ENCODE results near the gene CCN2. TPM values are rescaled to one million over a fixed set of nuclear protein-coding genes. Genes with fewer than 3 reads are reported as not detected.

Gene CCN2
- total and polyA plus RNA-seq, 2 donors (not counting 1 experiment from before 2014, with no cell fraction given), result 0.81 to 1.3 TPM

GRCh38 chr6:131967948-131968347, 16.8 kb upstream of the CCN2 start:
- POLR2A ChIA-PET, result no interaction called here

GRCh38 chr6:131966443-131966842, 15.3 kb upstream of the CCN2 start:
- Mint-ChIP-seq H3K9me3 (ENCODE audit: insufficient read depth) (no peaks in the 10 kb centered on the region), H3K4me3 (no peak overlapping the region), H3K27me3 (no peaks in the 10 kb centered on the region), H3K4me1 (no peaks in the 10 kb centered on the region), H3K27ac (no peak overlapping the region)
- H3K9me3 ChIP-seq (ENCODE audit: control extremely low read depth in 1 of 3, control insufficient read depth in 2 of 3, insufficient read depth in 1 of 3, low read length in 2 of 3), result no peaks in the 10 kb centered on the region
- no peak overlapping the region for H3K4me2 ChIP-seq (replicated peaks; ENCODE audit: low read depth, low read length, poor library complexity, severe bottlenecking)
- no peaks in the 10 kb centered on the region for H3K4me1 ChIP-seq (ENCODE audit: control insufficient read depth in 2 of 2, insufficient read depth in 2 of 2, low read length in 2 of 2)
- ChIA-PET POLR2A (no interaction called here), CTCF (no interaction called here)
- TF ChIP-seq CTCF (IDR thresholded peaks at IDR 0.05) (no peak), EZH2 (IDR thresholded peaks at IDR 0.05; ENCODE audit: borderline replicate concordance, insufficient read depth, low read depth, low read length, poor library complexity, severe bottlenecking) (no peak)
- no peak overlapping the region for H3K4me3 ChIP-seq (ENCODE audit: control extremely low read depth in 1 of 5, extremely low read depth in 1 of 5, insufficient read depth in 1 of 5, low read depth in 2 of 5, low read length in 4 of 5)
- H3K9ac ChIP-seq (ENCODE audit: low read length), result no peak overlapping the region
- H3K79me2 ChIP-seq (ENCODE audit: control insufficient read depth, insufficient read depth, low read length), result no peaks in the 10 kb centered on the region
- H3K27ac ChIP-seq (ENCODE audit: low read length in 2 of 2), result no peak overlapping the region
- DNase-seq, result no peak
- no peak for ATAC-seq (ENCODE audit: low read depth)
- no peak overlapping the region for H2AFZ ChIP-seq (ENCODE audit: insufficient read depth, low read depth, low read length, poor library complexity, severe bottlenecking)
- intact Hi-C loops (cut with micrococcal nuclease), result no loop called here
- 92% methylated on average over 6 of the region's 6 CpGs for WGBS (ENCODE audit: insufficient coverage)
- H3K27me3 ChIP-seq (replicated peaks in 1 of 4; ENCODE audit: control extremely low read depth in 1 of 4, control insufficient read depth in 3 of 4, insufficient read depth in 4 of 4, low read length in 3 of 4), result no peaks in the 10 kb centered on the region
- no peaks in the 10 kb centered on the region for H4K20me1 ChIP-seq (ENCODE audit: control insufficient read depth, insufficient read depth, low read length, poor library complexity, severe bottlenecking)
- H3K36me3 ChIP-seq (replicated peaks in 1 of 2; ENCODE audit: control extremely low read depth in 1 of 2, control insufficient read depth in 1 of 2, extremely low read depth in 1 of 2, insufficient read depth in 2 of 2, low read length in 1 of 2), result no peaks in the 10 kb centered on the region

More at GRCh38 chr6:131967948-131968347, 16.8 kb upstream of the CCN2 start:
- H3K27ac ChIP-seq (ENCODE audit: low read length in 2 of 2), result no peak overlapping the region
- Mint-ChIP-seq H3K4me3 (no peak overlapping the region), H3K27me3 (no peaks in the 10 kb centered on the region), H3K9me3 (ENCODE audit: insufficient read depth) (no peaks in the 10 kb centered on the region), H3K27ac (no peak overlapping the region), H3K4me1 (no peaks in the 10 kb centered on the region)
- ATAC-seq (ENCODE audit: low read depth) (no peak), DNase-seq (no peak)
- no peak overlapping the region for H3K4me2 ChIP-seq (replicated peaks; ENCODE audit: low read depth, low read length, poor library complexity, severe bottlenecking)
- CTCF ChIA-PET, result no interaction called here
- H3K79me2 ChIP-seq (ENCODE audit: control insufficient read depth, insufficient read depth, low read length), result no peaks in the 10 kb centered on the region
- H3K4me1 ChIP-seq (ENCODE audit: control insufficient read depth in 2 of 2, insufficient read depth in 2 of 2, low read length in 2 of 2), result no peaks in the 10 kb centered on the region
- no peaks in the 10 kb centered on the region for H3K27me3 ChIP-seq (replicated peaks in 1 of 4; ENCODE audit: control extremely low read depth in 1 of 4, control insufficient read depth in 3 of 4, insufficient read depth in 4 of 4, low read length in 3 of 4)
- H3K36me3 ChIP-seq (replicated peaks in 1 of 2; ENCODE audit: control extremely low read depth in 1 of 2, control insufficient read depth in 1 of 2, extremely low read depth in 1 of 2, insufficient read depth in 2 of 2, low read length in 1 of 2), result no peaks in the 10 kb centered on the region
- no peaks in the 10 kb centered on the region for H3K9me3 ChIP-seq (ENCODE audit: control extremely low read depth in 1 of 3, control insufficient read depth in 2 of 3, insufficient read depth in 1 of 3, low read length in 2 of 3)
- H3K9ac ChIP-seq (ENCODE audit: low read length), result no peak overlapping the region
- no CpG with 5 or more reads among the region's 1 CpG for WGBS (ENCODE audit: insufficient coverage)
- no peaks in the 10 kb centered on the region for H4K20me1 ChIP-seq (ENCODE audit: control insufficient read depth, insufficient read depth, low read length, poor library complexity, severe bottlenecking)
- no peak overlapping the region for H2AFZ ChIP-seq (ENCODE audit: insufficient read depth, low read depth, low read length, poor library complexity, severe bottlenecking)
- H3K4me3 ChIP-seq (ENCODE audit: control extremely low read depth in 1 of 5, extremely low read depth in 1 of 5, insufficient read depth in 1 of 5, low read depth in 2 of 5, low read length in 4 of 5), result no peak overlapping the region
- no peak for TF ChIP-seq CTCF (IDR thresholded peaks at IDR 0.05)
- TF ChIP-seq EZH2 (IDR thresholded peaks at IDR 0.05; ENCODE audit: borderline replicate concordance, insufficient read depth, low read depth, low read length, poor library complexity, severe bottlenecking), result no peak
- intact Hi-C loops (cut with micrococcal nuclease), result no loop called here

Measured in B cell (primary cell).